WTC11 (cell line): ENCODE measurements around the gene CCDC182.

Experiments used
- CTCF ChIP-seq: fragments of 200-600 bp; IDR thresholded peaks from 2 replicates; pipeline ENCODE4 v1.8.0; 2022; ENCODE audit warnings: antibody characterized with exemption
- IRF2 ChIP-seq: sonication (generic); formaldehyde crosslinking; IDR thresholded peaks from 2 replicates; pipeline ENCODE4 v1.8.0; 2022; ENCODE audit warnings: low read depth, missing genetic modification reagents, borderline replicate concordance
- MAX ChIP-seq: sonication (generic); formaldehyde crosslinking; IDR thresholded peaks from 2 replicates; pipeline ENCODE4 v1.8.0; 2022; ENCODE audit warnings: mild to moderate bottlenecking, missing genetic modification reagents
- NFYB ChIP-seq: sonication (generic); formaldehyde crosslinking; conservative IDR thresholded peaks from 2 replicates; pipeline ENCODE4 v1.8.0; 2022; ENCODE audit warnings: low read depth, missing genetic modification reagents
- TP53 ChIP-seq: sonication (generic); formaldehyde crosslinking; IDR thresholded peaks from 2 replicates; pipeline ENCODE4 v1.8.1; 2023; ENCODE audit warnings: mild to moderate bottlenecking, missing genetic modification reagents

- peak; percentile 43 for TF ChIP-seq CTCF
- TF ChIP-seq MAX (CRISPR knock-in tag): no peak
- TF ChIP-seq TP53 (CRISPR knock-in tag): no peak
- no peak for TF ChIP-seq IRF2
- no peak for TF ChIP-seq NFYB (CRISPR knock-in tag)
Measured at GRCh38 chr17:57747221-57748017, 2.3 kb upstream of the CCDC182 start.
